Caco-2 (cell line): ENCODE measurements around the gene ARHGAP30. TPM values are rescaled to one million over a fixed set of nuclear protein-coding genes. Genes with fewer than 3 reads are reported as not detected.
"Not testable (repeated sequence)": the region's sequence is repeated elsewhere in the genome, so short reads cannot be mapped to it uniquely, and the experiment has no call there.

Source experiments
- BruUV-seq: library from RNA; stranded (reverse); fragments of 400-500 nt; replicated peaks from 2 replicates; lab custom pipeline; 2021; lab: Mats Ljungman, UMichigan
- CTCF ChIA-PET: fragments of 300-600 bp; sonication (Branson Sonifier 250); formaldehyde crosslinking; loops from one replicate; lab custom pipeline; 2022; ENCODE audit warnings: antibody characterized with exemption; lab: Charles Lee
- POLR2A ChIA-PET: fragments of 300-600 bp; sonication (Branson Sonifier 250); formaldehyde crosslinking; loops from one replicate; lab custom pipeline; 2022; ENCODE audit warnings: antibody characterized with exemption; lab: Charles Lee
- DNase-seq, 2 experiments: peaks; one replicate each; pipeline versions ENCODE4 v3.0.0 to v3.0.0-alpha.2; 2020 to 2022
- H3K27me3 ChIP-seq: replicated peaks from 2 replicates; pipeline ENCODE4 v1.6.0; 2011; ENCODE audit warnings: low read length; ENCODE audit not compliant: control insufficient read depth, insufficient read depth
- H3K36me3 ChIP-seq: 2 replicates; pipeline ENCODE4 v1.5.1; 2011; ENCODE audit warnings: low read length; ENCODE audit not compliant: control insufficient read depth, insufficient read depth
- H3K4me1 ChIP-seq: fragments of 250-450 bp; sonication (Bioruptor Pico); 2 replicates; pipeline ENCODE4 v1.5.1; 2020; ENCODE audit warnings: mild to moderate bottlenecking
- H3K4me3 ChIP-seq: 2 replicates; pipeline ENCODE4 v1.5.1; 2011; ENCODE audit warnings: low read depth, mild to moderate bottlenecking, control low read depth, low read length
- H3K9me3 ChIP-seq: fragments of 250-450 bp; sonication (Bioruptor Pico); 2 replicates; pipeline ENCODE4 v1.5.1; 2020; ENCODE audit warnings: mild to moderate bottlenecking, moderate library complexity
- H3K27ac Mint-ChIP-seq: one replicate; pipeline ENCODE4 v1.8.0; 2022; ENCODE audit warnings: mixed read lengths; ENCODE audit not compliant: unreplicated experiment
- H3K27me3 Mint-ChIP-seq: one replicate; pipeline ENCODE4 v1.8.0; 2022; ENCODE audit warnings: mixed read lengths; ENCODE audit not compliant: insufficient read depth, unreplicated experiment
- H3K36me3 Mint-ChIP-seq: one replicate; pipeline ENCODE4 v1.8.0; 2022; ENCODE audit warnings: mild to moderate bottlenecking, mixed read lengths; ENCODE audit not compliant: insufficient read depth, unreplicated experiment
- H3K4me1 Mint-ChIP-seq: one replicate; pipeline ENCODE4 v1.8.0; 2022; ENCODE audit warnings: low read depth, mixed read lengths; ENCODE audit not compliant: unreplicated experiment
- H3K4me3 Mint-ChIP-seq: one replicate; pipeline ENCODE4 v1.8.0; 2022; ENCODE audit warnings: mild to moderate bottlenecking, moderate library complexity, mixed read lengths; ENCODE audit not compliant: unreplicated experiment
- H3K9me3 Mint-ChIP-seq: one replicate; pipeline ENCODE4 v1.8.0; 2022; ENCODE audit warnings: mixed read lengths; ENCODE audit not compliant: unreplicated experiment
- CTCF ChIP-seq, 2 experiments: fragments of 200-600 bp in 1 of 2; IDR thresholded peaks; 1 replicate in 1 of 2; 2 replicates in 1 of 2; pipeline versions ENCODE4 v1.5.1 to v1.8.0; 2011 to 2022; ENCODE audit warnings: antibody characterized with exemption in 1 of 2, control low read depth in 1 of 2, inconsistent platforms in 1 of 2, low read depth in 1 of 2, low read length in 1 of 2, mild to moderate bottlenecking in 1 of 2, moderate library complexity in 1 of 2; ENCODE audit not compliant: insufficient read depth in 1 of 2, severe bottlenecking in 1 of 2, unreplicated experiment in 1 of 2
- intact Hi-C: fragments of 100-400 bp; cut with micrococcal nuclease; formaldehyde crosslinking; loops from one replicate; pipeline ENCODE4 v1.10.0; 2022; ENCODE audit not compliant: unreplicated experiment
- total RNA-seq: library from RNA; stranded (reverse); gene quantifications from 2 replicates; pipeline ENCODE4 v1.2.3, GENCODE V29; 2022

Gene ARHGAP30
- total RNA-seq, 1 experiment from 2014 or later, result not detected

GRCh38 chr1:161069241-161069640 lies 450 bp downstream of the ARHGAP30 start:
- ChIA-PET CTCF (no interaction called here), POLR2A (no interaction called here)
- no TSS peak for BruUV-seq
- TF ChIP-seq CTCF (IDR thresholded peaks at IDR 0.05; ENCODE audit: insufficient read depth in 1 of 2, low read depth in 1 of 2, low read length in 1 of 2, severe bottlenecking in 1 of 2, unreplicated experiment in 1 of 2), result no peak
- no peaks in the 10 kb centered on the region for H3K27me3 ChIP-seq
- H3K9me3 Mint-ChIP-seq, result no peaks in the 10 kb centered on the region
- H3K27ac Mint-ChIP-seq, result no peak overlapping the region
- peaks cover 3% of the 10 kb centered on the region for H3K27me3 Mint-ChIP-seq
- peaks cover 4% of the 10 kb centered on the region for H3K36me3 Mint-ChIP-seq
- DNase-seq, result no peak
- intact Hi-C loops, result no loop called here
- H3K4me1 Mint-ChIP-seq, result peaks cover 9% of the 10 kb centered on the region
- no peak overlapping the region for H3K4me3 ChIP-seq
- H3K9me3 ChIP-seq, result no peaks in the 10 kb centered on the region
- H3K4me3 Mint-ChIP-seq, result no peak overlapping the region
- no peaks in the 10 kb centered on the region for H3K36me3 ChIP-seq
- H3K4me1 ChIP-seq, result no peaks in the 10 kb centered on the region

DNA sequence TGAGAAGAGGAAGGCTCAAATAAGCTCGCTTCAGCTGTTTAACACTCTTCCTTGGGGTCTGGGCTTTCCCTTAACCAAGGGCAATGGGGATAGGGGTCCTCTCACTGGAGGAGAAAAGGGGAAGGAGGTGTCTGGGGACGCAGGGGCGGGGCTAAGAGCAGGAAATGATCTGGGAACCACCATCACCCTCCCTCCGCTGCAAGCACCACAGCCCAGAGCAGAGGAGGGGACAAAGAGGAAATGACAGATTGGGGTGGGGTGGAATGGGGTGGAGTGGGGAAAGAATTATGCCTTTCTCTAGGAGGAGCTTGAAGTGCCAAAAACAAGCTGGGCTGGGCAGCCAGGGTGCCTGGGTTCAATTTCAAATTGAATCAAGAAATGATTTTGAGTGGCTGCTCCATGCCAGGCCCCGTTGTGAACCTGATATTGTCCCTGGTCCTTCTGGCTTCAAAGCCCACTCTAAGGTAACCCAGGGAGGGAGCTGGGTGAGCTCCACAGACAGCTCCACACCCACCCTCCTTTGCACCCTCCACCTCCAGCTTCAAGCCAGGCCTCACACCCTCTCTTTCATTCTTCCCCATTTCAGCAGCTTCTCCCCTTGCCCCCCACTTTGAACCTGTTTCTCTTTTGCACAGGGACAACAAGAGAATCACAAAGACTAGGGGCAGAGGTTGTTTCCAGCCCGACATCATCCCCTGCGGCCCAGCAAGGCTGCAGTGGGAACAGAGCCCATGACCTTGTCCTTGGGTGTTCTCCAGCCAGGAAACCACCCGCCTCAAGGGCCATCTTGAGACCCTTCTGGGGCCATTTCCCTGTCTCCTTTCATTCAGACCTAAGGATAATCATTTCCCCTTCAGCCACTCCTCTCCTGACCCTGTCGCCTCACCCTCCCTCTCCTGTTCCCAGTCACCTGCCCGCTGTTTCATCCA lies 1.1 kb downstream of the ARHGAP30 start:
- BruUV-seq, result no TSS peak

GRCh38 chr1:161066694-161067093 lies 3.0 kb downstream of the ARHGAP30 start:
- BruUV-seq, result no TSS peak
- CTCF ChIA-PET, result no interaction called here
- no peaks in the 10 kb centered on the region for H3K36me3 Mint-ChIP-seq
- DNase-seq, result no peak
- no peak for TF ChIP-seq CTCF (IDR thresholded peaks at IDR 0.05; ENCODE audit: insufficient read depth in 1 of 2, low read depth in 1 of 2, low read length in 1 of 2, severe bottlenecking in 1 of 2, unreplicated experiment in 1 of 2)
- no peak overlapping the region for H3K4me3 Mint-ChIP-seq
- peaks cover 3% of the 10 kb centered on the region for H3K27me3 Mint-ChIP-seq
- POLR2A ChIA-PET, result no interaction called here
- Histone ChIP-seq H3K36me3 (no peaks in the 10 kb centered on the region), H3K4me3 (no peak overlapping the region), H3K9me3 (no peaks in the 10 kb centered on the region), H3K27me3 (no peaks in the 10 kb centered on the region), H3K4me1 (no peaks in the 10 kb centered on the region)
- H3K27ac Mint-ChIP-seq, result no peak overlapping the region
- no peaks in the 10 kb centered on the region for H3K9me3 Mint-ChIP-seq
- intact Hi-C loops, result no loop called here
- no peaks in the 10 kb centered on the region for H3K4me1 Mint-ChIP-seq

More for the DNA sequence above, 1.1 kb downstream of the ARHGAP30 start:
- intact Hi-C loops, result no loop called here
- no peak for DNase-seq
- H3K27me3 ChIP-seq, result no peaks in the 10 kb centered on the region
- no peak overlapping the region for H3K27ac Mint-ChIP-seq
- no peak overlapping the region for H3K4me3 ChIP-seq
- CTCF ChIA-PET, result interaction anchor here (0.5 kb wide), 1 partner anchor 75 kb away, joined by 4 read pairs; no protein-coding TSS in a partner anchor
- peaks cover 9% of the 10 kb centered on the region for H3K4me1 Mint-ChIP-seq
- no peaks in the 10 kb centered on the region for H3K36me3 ChIP-seq
- no peaks in the 10 kb centered on the region for H3K9me3 Mint-ChIP-seq
- H3K4me1 ChIP-seq, result no peaks in the 10 kb centered on the region
- TF ChIP-seq CTCF (IDR thresholded peaks at IDR 0.05; ENCODE audit: insufficient read depth in 1 of 2, low read depth in 1 of 2, low read length in 1 of 2, severe bottlenecking in 1 of 2, unreplicated experiment in 1 of 2), result no peak
- H3K4me3 Mint-ChIP-seq, result no peak overlapping the region
- POLR2A ChIA-PET, result no interaction called here
- H3K9me3 ChIP-seq, result no peaks in the 10 kb centered on the region
- H3K27me3 Mint-ChIP-seq, result peaks cover 3% of the 10 kb centered on the region
- H3K36me3 Mint-ChIP-seq, result no peaks in the 10 kb centered on the region

DNA sequence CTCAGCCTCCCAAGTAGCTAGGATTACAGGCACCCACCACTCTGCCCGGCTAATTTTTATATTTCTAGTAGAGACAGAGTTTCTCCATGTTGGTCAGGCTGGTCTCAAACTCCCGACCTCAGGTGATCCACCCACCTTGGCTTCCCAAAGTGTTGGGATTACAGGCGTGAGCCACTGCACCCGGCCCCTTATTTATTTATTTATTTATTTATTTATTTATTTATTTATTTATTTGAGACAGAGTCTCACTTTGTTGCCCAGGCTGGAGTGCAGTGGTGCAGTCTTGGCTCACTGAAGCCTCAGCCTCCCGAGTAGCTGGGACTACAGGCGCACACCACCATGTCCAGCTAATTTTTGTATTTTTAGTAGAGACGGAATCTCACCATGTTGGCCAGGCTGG lies 4.0 kb downstream of the ARHGAP30 start:
- POLR2A ChIA-PET, H3K27me3 ChIP-seq, H3K36me3 ChIP-seq, H3K4me3 ChIP-seq, BruUV-seq, H3K27me3 Mint-ChIP-seq, H3K9me3 ChIP-seq, DNase-seq, CTCF ChIA-PET, intact Hi-C loops, H3K36me3 Mint-ChIP-seq, H3K27ac Mint-ChIP-seq, H3K4me1 ChIP-seq, H3K4me3 Mint-ChIP-seq, H3K4me1 Mint-ChIP-seq, H3K9me3 Mint-ChIP-seq: not testable (repeated sequence)

DNA sequence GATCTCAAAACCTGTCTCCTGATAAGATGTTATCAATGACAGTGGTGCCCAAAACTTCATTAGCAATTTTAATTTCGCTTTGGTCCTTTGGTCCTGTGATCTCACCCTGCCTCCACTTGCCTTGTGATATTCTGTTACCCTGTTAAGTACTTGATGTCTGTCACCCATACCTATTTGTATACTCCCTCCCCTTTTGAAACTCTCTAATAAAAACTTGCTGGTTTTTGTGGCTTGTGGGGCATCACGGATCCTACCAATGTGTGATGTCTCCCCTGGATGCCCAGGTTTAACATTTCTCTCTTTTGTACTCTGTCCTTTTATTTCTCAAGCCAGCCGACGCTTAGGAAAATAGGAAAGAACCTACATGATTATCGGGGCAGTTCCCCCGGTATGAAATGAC lies 5.8 kb downstream of the ARHGAP30 start:
- DNase-seq, H3K27me3 Mint-ChIP-seq, H3K9me3 ChIP-seq, H3K36me3 ChIP-seq, H3K4me3 ChIP-seq, H3K4me1 Mint-ChIP-seq, H3K9me3 Mint-ChIP-seq, H3K27me3 ChIP-seq, H3K4me1 ChIP-seq, H3K4me3 Mint-ChIP-seq, BruUV-seq, H3K36me3 Mint-ChIP-seq, CTCF ChIA-PET, POLR2A ChIA-PET, H3K27ac Mint-ChIP-seq: not testable (repeated sequence)
- intact Hi-C loops, result loop anchor here (5.0 kb wide), 1 partner anchor 33 kb away; the partner anchor contains the start of gene KLHDC9
